HG03439 (cell line): Measurements from ENCODE around the gene HSPA4.

Source experiments
- ATAC-seq: cut with Tn5 transposase; IDR thresholded peaks from one replicate; pipeline ENCODE4 v1.9.1; 2021; ENCODE audit warnings: mild to moderate bottlenecking, moderate library complexity; ENCODE audit not compliant: unreplicated experiment

The HSPA4 gene

GRCh38 chr5:133154274-133155075 is 102.7 kb downstream of the HSPA4 start:
- no peak for ATAC-seq

- no peak for ATAC-seq
Measured at GRCh38 chr5:133155326-133155969, 103.6 kb downstream of the HSPA4 start.
